OCI-LY7 (cell line): ENCODE data around the gene TMEM181. TPM values are rescaled to one million over a fixed set of nuclear protein-coding genes. Genes with fewer than 3 reads are reported as not detected.

Source experiments
- BruUV-seq: library from RNA; stranded (reverse); fragments of 400-500 nt; replicated peaks from 2 replicates; lab custom pipeline; 2021; lab: Mats Ljungman, UMichigan
- CTCF ChIA-PET: fragments of 300-600 bp; sonication (Branson Sonifier 250); formaldehyde crosslinking; loops from one replicate; lab custom pipeline; 2022; ENCODE audit warnings: antibody characterized with exemption; ENCODE audit not compliant: unreplicated experiment; lab: Charles Lee
- POLR2A ChIA-PET: fragments of 300-600 bp; sonication (Branson Sonifier 250); formaldehyde crosslinking; loops from one replicate; lab custom pipeline; 2022; ENCODE audit warnings: antibody characterized with exemption; lab: Charles Lee
- DNase-seq: peaks from one replicate; pipeline ENCODE4 v3.0.0-alpha.2; 2015; ENCODE audit warnings: low spot score
- H2AFZ ChIP-seq: fragments of 200-600 bp; sonication (generic), shearing (Covaris generic); 2 replicates; pipeline ENCODE4 v1.6.1; 2014; ENCODE audit warnings: mild to moderate bottlenecking, antibody characterized with exemption, low read length, moderate library complexity
- H3K27ac ChIP-seq: fragments of 200-600 bp; sonication (generic); 2 replicates; pipeline ENCODE4 v1.5.1; 2014; ENCODE audit warnings: mixed run types, low read depth, mild to moderate bottlenecking, moderate library complexity, low read length, inconsistent platforms; ENCODE audit not compliant: poor library complexity, severe bottlenecking
- H3K36me3 ChIP-seq: fragments of 200-600 bp; sonication (generic); 2 replicates; pipeline ENCODE4 v1.6.1; 2014; ENCODE audit warnings: mild to moderate bottlenecking, antibody characterized with exemption, low read length, moderate library complexity, mixed read lengths; ENCODE audit not compliant: insufficient read depth
- H3K4me1 ChIP-seq: fragments of 200-600 bp; sonication (generic); 2 replicates; pipeline ENCODE4 v1.5.1; 2014; ENCODE audit warnings: mild to moderate bottlenecking, low read length; ENCODE audit not compliant: insufficient read depth, poor library complexity, severe bottlenecking
- H3K4me2 ChIP-seq: fragments of 200-600 bp; sonication (generic); 2 replicates; pipeline ENCODE4 v1.6.1; 2014; ENCODE audit warnings: mild to moderate bottlenecking, low read length
- H3K4me3 ChIP-seq: fragments of 200-600 bp; sonication (generic); 2 replicates; pipeline ENCODE4 v1.5.1; 2014; ENCODE audit warnings: mild to moderate bottlenecking, low read depth, low read length; ENCODE audit not compliant: poor library complexity, severe bottlenecking
- H3K79me2 ChIP-seq: fragments of 200-600 bp; sonication (generic); 2 replicates; pipeline ENCODE4 v1.6.1; 2016; ENCODE audit warnings: low read depth, mild to moderate bottlenecking, low read length, moderate library complexity, mixed read lengths; ENCODE audit not compliant: insufficient read depth
- H3K9me2 ChIP-seq: fragments of 200-600 bp; sonication (generic); 2 replicates; pipeline ENCODE4 v1.6.1; 2016; ENCODE audit warnings: mild to moderate bottlenecking, low read length, mixed read lengths; ENCODE audit not compliant: insufficient read depth
- H3K9me3 ChIP-seq: fragments of 200-600 bp; sonication (generic); 2 replicates; pipeline ENCODE4 v1.6.1; 2014; ENCODE audit warnings: mild to moderate bottlenecking, mixed run types, low read length, mixed read lengths
- H4K20me1 ChIP-seq: fragments of 200-600 bp; sonication (generic); 2 replicates; pipeline ENCODE4 v1.6.1; 2014; ENCODE audit warnings: mild to moderate bottlenecking, antibody characterized with exemption, low read length, moderate library complexity, mixed read lengths; ENCODE audit not compliant: insufficient read depth
- EZH2phosphoT487 ChIP-seq: fragments of 200-600 bp; sonication (generic); IDR thresholded peaks from 2 replicates; pipeline ENCODE4 v1.6.1; 2018; ENCODE audit warnings: low read depth, borderline replicate concordance, mild to moderate bottlenecking, mixed run types, antibody characterized with exemption, low read length, moderate library complexity, mixed read lengths
- intact Hi-C: fragments of 100-400 bp; cut with micrococcal nuclease; formaldehyde crosslinking; loops from one replicate; pipeline ENCODE4 v1.10.0; 2022; ENCODE audit not compliant: unreplicated experiment
- total RNA-seq, 2 experiments: library from RNA; depleted of rRNA in 1 of 2; stranded (reverse); fragments of >200 nt in 1 of 2; shearing (Covaris generic) in 1 of 2; gene quantifications; 2 replicates each; pipeline ENCODE4 v1.2.3, GENCODE V29; 2014 to 2022
- TF ChIP-seq, protein P1 (sequence below): fragments of 200-600 bp; sonication (generic); conservative IDR thresholded peaks from 2 replicates; pipeline ENCODE4 v1.5.1; 2014; ENCODE audit warnings: mild to moderate bottlenecking, antibody characterized with exemption, low read length, moderate library complexity, mixed read lengths

Gene TMEM181
- total RNA-seq, 2 experiments from 2014 or later = 8.0 to 12.5 TPM

DNA sequence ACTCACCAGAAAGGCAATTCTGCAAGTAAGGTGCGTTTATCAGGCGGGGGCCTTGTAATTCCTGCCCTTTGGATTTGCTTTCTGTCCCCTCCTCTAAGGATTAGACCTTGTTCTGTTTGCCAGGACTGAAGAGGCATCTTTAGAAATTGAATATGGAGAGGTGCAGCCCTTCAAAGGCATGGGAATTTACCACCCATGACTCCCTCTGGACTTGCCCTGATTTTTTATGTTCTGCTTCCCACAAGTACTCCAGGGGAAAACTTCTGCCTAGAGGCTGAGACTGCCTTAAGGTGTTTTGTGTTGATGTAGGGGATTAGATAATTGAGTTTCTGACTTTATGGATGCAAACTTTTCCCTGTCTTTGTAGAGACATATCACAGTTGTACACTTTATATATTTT is 120.1 kb downstream of the TMEM181 start:
- H3K36me3 ChIP-seq = no peaks in the 10 kb centered on the region
- no peaks in the 10 kb centered on the region for H3K9me3 ChIP-seq
- DNase-seq = no peak
- H3K27ac ChIP-seq = no peak overlapping the region
- H3K4me2 ChIP-seq = no peak overlapping the region
- TF ChIP-seq, protein P1, sequence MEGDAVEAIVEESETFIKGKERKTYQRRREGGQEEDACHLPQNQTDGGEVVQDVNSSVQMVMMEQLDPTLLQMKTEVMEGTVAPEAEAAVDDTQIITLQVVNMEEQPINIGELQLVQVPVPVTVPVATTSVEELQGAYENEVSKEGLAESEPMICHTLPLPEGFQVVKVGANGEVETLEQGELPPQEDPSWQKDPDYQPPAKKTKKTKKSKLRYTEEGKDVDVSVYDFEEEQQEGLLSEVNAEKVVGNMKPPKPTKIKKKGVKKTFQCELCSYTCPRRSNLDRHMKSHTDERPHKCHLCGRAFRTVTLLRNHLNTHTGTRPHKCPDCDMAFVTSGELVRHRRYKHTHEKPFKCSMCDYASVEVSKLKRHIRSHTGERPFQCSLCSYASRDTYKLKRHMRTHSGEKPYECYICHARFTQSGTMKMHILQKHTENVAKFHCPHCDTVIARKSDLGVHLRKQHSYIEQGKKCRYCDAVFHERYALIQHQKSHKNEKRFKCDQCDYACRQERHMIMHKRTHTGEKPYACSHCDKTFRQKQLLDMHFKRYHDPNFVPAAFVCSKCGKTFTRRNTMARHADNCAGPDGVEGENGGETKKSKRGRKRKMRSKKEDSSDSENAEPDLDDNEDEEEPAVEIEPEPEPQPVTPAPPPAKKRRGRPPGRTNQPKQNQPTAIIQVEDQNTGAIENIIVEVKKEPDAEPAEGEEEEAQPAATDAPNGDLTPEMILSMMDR = no peak
- TF ChIP-seq EZH2phosphoT487 = no peak
- no peaks in the 10 kb centered on the region for H3K9me2 ChIP-seq
- POLR2A ChIA-PET = interaction anchor here (0.6 kb wide), 1 partner anchor 468 kb away, joined by 3 read pairs; no protein-coding TSS in a partner anchor
- H2AFZ ChIP-seq = no peak overlapping the region
- no TSS peak for BruUV-seq
- H3K4me3 ChIP-seq = no peak overlapping the region
- CTCF ChIA-PET = interaction anchor here (0.6 kb wide), 1 partner anchor 109 kb away, joined by 7 read pairs; no protein-coding TSS in a partner anchor
- no peaks in the 10 kb centered on the region for H4K20me1 ChIP-seq
- H3K4me1 ChIP-seq = no peaks in the 10 kb centered on the region
- H3K79me2 ChIP-seq = no peaks in the 10 kb centered on the region
- intact Hi-C loops = no loop called here

DNA sequence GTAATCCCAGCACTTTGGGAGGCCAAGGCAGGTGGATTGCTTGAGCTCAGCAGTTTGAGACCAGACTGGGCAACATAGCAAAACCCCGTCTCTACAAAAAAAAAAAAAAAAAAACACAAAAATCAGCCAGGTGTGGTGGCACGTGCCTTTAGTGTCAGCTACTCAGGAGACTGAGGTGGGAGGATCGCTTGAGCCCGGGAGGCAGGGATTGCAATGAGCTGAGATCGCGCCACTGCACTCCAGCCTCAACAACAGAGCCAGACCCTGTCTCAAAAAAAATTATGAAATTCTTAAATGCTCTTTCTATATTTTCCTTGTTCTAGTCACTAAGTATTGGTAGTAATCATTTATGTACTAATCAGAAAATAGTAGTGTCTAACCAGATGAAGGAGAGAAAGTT is 120.6 kb downstream of the TMEM181 start:
- no peak for DNase-seq
- TF ChIP-seq, protein P1 = no peak
- no peak for TF ChIP-seq EZH2phosphoT487
- H3K36me3 ChIP-seq = no peaks in the 10 kb centered on the region
- H2AFZ ChIP-seq = no peak overlapping the region
- no peaks in the 10 kb centered on the region for H3K79me2 ChIP-seq
- intact Hi-C loops = no loop called here
- H3K27ac ChIP-seq = no peak overlapping the region
- CTCF ChIA-PET = interaction anchor here (0.6 kb wide), 1 partner anchor 109 kb away, joined by 7 read pairs; no protein-coding TSS in a partner anchor
- no peaks in the 10 kb centered on the region for H3K9me2 ChIP-seq
- no peaks in the 10 kb centered on the region for H4K20me1 ChIP-seq
- no peak overlapping the region for H3K4me2 ChIP-seq
- POLR2A ChIA-PET = interaction anchor here (0.6 kb wide), 1 partner anchor 468 kb away, joined by 3 read pairs; no protein-coding TSS in a partner anchor
- no peaks in the 10 kb centered on the region for H3K4me1 ChIP-seq
- BruUV-seq = no TSS peak
- no peaks in the 10 kb centered on the region for H3K9me3 ChIP-seq
- H3K4me3 ChIP-seq = no peak overlapping the region

DNA sequence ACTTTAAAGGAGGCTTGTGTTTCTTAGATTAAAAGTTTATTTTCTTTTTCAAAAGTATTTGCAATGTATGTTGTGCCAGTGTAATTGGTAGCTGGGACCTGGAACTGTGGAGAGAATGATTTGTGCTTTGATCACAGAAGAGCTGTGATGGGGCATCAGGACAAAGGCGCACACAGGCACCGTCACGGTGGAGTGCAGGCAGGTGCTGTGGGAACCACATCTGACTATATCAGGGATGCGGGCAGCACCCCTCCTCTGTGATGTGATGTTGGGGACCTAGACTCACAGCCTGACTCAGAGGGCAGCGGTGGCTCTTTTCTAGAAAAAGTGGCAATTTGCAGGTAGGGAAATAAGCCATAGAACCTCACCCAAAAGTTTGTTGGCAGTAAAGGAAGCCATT is 124.4 kb downstream of the TMEM181 start:
- H3K27ac ChIP-seq = no peak overlapping the region
- H3K36me3 ChIP-seq = no peaks in the 10 kb centered on the region
- no peaks in the 10 kb centered on the region for H3K79me2 ChIP-seq
- TF ChIP-seq, protein P1 = no peak
- no peak for TF ChIP-seq EZH2phosphoT487
- no TSS peak for BruUV-seq
- H4K20me1 ChIP-seq = no peaks in the 10 kb centered on the region
- H3K9me2 ChIP-seq = no peaks in the 10 kb centered on the region
- no peaks in the 10 kb centered on the region for H3K9me3 ChIP-seq
- H3K4me2 ChIP-seq = no peak overlapping the region
- H2AFZ ChIP-seq = no peak overlapping the region
- H3K4me1 ChIP-seq = no peaks in the 10 kb centered on the region
- intact Hi-C loops = no loop called here
- DNase-seq = no peak
- POLR2A ChIA-PET = interaction anchor here (0.7 kb wide), 1 partner anchor 25 kb away, joined by 4 read pairs; no protein-coding TSS in a partner anchor
- CTCF ChIA-PET = no interaction called here
- no peak overlapping the region for H3K4me3 ChIP-seq
